ENCODE data around the gene CFC1B.
"Not testable (repeated sequence)": the region's sequence is repeated elsewhere in the genome, so short reads cannot be mapped to it uniquely, and the experiment has no call there.

Gene CFC1B

DNA sequence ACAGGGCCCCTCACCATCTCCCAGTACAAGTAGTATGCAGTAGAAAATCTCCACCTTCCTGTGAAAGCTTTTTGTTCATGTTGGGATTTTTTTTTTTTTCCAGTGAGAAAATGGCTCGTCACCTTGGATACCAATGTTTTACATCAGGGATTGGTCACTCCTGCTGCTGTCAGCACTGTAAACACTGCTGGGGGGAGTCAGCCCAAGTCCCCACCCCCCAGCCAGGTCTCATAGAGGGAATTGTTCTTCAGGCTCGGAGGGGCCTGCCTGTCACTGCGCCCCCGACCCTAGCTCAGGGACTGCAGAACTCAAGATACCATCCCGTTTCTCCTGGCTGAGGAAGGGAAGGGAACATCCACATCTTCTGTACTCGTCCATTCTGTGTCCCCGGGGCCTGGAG is at the start of gene CFC1B:
Gene CFC1B (plus strand): TSS at position 231 of the 400 bp plus-strand sequence. CDS start 263 bp downstream, outside the sequence.
- not testable (repeated sequence) for DNase-seq (ENCODE audit: low spot score)

DNA sequence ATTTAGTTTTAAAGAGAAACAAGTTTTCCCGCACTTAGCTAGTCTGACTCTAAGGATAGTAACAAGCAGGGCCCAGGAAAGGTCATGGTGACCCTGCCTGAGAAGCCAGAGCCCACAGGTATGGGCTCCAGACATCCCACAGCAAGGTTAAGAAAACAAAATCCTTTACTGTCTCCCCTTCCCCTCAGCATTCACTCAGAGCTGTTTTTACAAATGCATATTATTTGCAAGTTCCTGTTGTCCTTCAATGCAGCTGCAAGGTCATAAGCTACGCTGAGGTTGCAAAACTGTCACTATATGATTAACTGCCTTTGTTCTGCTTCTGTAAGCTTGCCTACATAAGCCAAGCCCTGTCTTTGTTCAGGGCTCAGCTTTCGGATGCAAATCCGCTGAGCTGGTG is 29.9 kb upstream of the CFC1B start:
- not testable (repeated sequence) for DNase-seq (ENCODE audit: low spot score)

DNA sequence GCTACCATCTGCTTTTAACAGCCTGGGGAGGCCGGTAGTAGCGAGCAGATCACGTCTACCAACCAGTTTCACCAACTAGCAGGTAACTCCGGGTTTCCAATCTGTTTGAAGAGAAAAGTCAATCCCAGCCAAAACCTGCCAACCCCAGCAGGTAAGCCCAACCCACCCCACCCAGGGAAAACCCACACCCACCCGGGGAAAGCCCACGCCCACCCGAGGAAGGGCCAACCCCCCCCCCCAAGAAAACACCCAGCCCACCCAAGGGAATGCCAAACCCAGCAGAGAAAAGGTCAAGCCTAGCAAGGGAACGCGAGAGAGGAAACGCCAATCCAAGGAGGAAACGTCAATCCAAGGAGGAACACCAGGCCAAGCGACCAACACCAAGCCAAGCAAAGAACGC is 11.8 kb upstream of the CFC1B start, which contains the start of gene POTEI:
Gene POTEI (minus strand): TSS at position 101 of the 400 bp plus-strand sequence. CDS start 93 bp downstream, at position 8.
- not testable (repeated sequence) for DNase-seq (ENCODE audit: low spot score)

DNA sequence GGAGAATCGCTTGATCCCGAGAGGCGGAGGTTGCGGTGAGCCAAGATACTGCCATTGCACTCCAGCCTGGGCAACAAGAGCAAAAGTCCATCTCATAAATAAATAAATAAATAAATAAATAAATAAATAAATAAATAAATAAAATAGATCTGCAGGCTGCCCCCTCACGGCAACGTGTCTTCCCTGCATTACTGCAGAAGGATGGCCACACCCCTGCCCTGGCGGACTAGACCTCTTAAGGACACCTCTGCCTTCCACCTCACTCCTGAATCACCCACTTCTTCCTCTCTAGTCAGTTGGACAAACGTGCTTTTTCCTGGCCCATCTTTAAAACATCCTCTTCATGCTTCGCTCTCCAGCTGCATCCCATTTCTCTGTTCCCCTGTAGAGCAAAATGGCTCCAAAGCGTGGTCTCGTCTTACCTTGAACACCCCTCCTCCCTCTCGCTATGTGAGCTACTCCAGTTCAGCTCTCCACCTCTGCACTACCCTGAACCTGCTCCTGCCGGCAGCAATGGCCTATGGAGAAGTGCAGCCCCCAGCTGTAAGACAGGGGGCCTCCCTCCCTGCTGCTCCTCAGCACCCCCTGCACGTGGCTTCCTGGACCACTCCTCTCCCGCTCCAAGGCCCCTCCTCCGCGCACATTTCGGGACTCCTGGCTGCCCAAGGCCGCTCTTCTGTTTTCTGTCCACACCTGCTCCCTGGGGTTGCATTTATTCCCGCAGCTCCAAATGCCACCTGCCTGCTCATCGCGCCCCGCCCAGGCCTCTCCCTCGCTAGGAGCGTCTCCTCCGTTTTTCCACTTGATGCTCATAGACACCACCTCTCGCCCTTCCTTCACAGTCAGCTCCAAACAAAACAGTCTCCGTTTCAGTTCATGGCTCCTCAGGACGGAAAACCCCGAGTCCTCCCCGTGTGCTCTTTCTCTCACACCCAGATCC is 9.9 kb upstream of the CFC1B start:
- DNase-seq (ENCODE audit: low spot score) = not testable (repeated sequence)

DNA sequence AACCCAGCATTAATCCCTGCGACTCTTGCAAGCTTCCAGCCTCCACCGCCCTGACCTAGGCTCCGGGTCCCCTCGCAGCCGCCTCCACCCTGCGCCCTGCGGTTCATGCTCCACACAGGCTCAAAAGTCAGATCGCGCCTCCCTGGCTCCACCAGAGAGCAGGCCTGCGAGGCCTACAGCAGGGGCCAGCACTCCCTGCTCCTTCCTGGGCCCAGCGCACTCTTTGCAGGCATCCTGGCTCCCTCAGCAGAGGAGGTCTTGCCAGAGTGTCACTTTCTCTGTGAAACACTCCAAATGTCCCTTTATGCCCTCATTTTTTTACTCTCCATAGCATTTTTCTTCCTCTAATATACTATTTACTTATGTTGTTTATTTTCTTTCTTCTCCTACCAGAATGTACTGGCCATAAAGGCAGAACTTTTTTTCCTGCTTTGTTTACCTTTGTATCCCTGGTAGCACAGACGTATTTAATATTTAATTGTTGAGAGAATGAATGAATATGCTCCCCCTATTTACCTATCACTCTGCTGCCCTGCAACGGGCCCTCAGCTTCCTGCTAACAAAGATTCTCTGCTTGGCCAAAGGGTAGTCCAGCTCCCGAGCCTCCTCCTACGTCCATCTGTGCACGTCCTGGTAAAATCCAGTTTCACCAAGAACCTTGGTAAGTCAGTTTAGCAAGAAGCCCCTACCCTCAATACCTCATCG is 9.1 kb upstream of the CFC1B start:
- DNase-seq (ENCODE audit: low spot score) = not testable (repeated sequence)

DNA sequence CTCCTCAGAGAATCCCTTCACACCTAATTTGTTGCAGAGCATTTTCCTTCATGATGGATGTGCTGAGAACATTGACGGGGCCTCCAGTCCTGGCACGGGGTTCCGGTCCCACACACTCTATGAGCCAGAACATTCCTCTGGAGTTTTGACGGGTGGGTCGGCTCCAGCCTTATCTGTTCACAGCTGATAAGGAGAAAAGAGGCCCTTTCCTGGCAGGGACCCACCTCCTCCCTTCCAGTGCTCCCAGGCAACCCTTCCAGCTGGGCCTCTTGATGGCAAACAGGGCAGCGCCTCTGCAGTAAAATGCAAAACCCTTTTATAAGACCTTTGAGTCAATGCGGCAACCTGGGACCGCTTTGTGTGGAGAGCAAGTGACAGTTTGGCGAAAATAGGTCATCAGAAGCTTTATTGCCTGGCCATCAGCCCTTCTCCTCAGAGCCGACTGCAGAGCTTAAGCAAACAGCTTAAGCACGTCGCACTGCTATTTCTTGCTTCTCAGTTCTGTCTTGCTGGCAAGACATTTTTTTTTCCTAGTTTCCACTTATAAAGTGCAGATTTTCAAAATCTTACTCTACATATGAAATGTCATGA is 2.4 kb upstream of the CFC1B start:
- DNase-seq (ENCODE audit: low spot score) = not testable (repeated sequence)

DNA sequence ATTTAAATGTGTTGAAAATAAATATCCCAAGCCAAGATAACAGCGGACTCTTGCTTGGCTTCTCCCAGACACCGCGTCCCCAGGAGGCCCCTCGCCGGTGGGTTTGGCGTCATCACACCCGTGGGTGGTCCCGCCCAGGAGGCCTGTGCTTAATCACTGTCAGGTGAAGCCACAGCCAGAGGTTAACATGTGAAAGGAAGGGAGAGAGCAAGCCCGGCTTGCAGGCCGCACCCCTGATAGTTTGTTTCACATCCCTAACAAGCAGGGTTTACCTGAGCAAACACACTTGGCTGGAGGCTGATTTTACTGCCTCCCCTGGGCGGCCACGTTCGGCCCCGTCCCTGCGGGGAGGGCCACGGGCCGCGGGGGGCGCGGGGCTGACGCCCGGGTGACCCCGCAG is 1.4 kb downstream of the CFC1B start:
- DNase-seq (ENCODE audit: low spot score) = not testable (repeated sequence)

DNA sequence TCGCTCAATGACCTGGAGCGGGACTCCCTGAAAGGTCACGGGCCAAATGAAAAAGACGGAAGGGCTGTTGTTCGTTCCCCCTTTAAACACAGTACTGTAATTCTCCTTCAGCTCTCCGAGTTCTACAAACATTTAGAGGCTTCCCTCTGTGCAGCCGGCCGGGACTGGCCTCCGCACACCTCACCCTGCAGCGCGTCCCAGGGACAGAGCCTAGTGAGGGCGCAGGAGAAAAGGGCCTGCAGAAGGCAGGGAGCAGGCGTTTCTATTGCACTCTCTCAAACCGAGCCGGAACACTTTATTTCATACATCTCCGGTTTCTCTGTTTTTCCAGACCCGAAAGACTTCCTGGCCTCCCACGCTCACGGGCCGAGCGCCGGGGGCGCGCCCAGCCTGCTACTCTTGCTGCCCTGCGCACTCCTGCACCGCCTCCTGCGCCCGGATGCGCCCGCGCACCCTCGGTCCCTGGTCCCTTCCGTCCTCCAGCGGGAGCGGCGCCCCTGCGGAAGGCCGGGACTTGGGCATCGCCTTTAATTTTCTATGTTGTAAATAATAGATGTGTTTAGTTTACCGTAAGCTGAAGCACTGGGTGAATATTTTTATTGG is 6.4 kb downstream of the CFC1B start:
- DNase-seq (ENCODE audit: low spot score) = not testable (repeated sequence)

DNA sequence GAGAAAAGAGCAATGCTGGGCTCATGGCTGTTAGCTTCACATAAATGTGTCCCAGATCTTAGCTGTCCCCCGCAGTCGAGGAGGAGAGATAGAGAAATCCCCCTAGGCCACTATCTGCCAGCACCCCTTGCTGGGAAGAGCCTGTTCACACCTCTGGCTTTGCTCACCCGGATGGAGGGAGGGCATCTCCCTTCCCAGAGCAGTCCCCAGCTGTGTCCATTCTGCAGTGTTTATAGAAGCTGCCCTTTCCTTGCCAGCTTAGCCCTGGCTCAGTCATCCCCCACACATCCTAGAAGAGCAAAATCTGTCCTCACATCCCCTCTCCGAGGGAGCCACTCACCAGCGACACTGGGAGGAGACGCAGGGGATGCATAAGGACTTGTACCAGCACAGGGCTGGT is 8.5 kb downstream of the CFC1B start:
- not testable (repeated sequence) for DNase-seq (ENCODE audit: low spot score)

DNA sequence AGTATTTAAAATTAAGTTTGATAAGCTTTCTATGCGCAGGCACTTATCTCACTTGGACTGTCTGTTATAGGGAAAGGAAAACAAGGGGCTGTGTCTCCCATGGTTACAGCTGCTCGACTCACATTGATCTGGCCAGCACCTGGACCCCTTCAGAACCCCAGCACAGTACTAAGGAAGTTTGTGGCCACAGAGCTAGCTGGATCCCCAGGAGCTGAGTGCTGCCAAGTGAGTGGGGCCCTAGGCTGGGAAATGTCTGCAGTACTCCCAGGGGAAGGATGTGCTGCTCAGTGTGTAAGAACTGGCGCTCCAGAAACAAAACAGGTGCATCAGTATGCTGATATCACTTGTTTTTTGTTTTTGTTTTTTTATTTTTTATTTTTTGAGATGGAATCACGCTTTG is 9.2 kb downstream of the CFC1B start:
- DNase-seq (ENCODE audit: low spot score) = not testable (repeated sequence)

DNA sequence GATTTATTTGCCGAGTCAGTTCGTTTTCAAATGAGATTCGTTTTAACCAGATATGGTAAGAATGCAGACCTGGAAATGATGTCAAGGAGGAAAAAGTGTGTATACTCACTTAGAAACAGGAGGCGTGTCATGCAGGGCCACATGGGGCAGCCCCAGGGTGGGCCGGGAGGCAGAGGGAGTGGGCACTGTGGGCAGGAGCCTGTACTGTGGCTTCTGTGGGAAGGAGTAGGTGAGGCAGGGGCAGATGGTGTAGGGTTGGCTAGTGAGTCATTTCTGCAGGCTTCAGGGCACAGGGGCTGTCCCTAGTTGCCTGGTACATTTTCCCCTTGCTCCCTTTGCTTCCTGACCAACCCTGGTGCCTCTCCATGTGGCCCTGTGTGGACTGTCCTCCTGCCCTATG is 10.2 kb downstream of the CFC1B start:
- DNase-seq (ENCODE audit: low spot score) = not testable (repeated sequence)

DNA sequence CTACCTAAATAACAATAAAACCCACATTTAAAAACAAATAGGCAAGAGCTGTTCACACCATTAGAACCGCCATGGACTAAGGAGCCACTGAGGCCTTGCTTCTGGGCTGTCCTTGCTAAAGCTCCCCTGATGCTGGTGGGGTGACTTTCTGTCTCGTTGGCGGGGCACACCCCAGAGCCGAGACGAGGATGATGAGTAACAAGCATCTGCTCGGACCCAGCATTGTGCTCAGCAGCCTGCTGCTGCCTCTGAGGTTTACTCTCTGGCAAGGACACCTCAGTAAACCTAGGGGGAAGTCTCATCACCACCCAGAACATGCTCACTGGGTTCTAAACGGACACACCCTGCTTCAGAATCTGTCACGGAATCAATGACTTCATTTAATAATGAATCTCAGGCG is 10.7 kb downstream of the CFC1B start:
- not testable (repeated sequence) for DNase-seq (ENCODE audit: low spot score)

DNA sequence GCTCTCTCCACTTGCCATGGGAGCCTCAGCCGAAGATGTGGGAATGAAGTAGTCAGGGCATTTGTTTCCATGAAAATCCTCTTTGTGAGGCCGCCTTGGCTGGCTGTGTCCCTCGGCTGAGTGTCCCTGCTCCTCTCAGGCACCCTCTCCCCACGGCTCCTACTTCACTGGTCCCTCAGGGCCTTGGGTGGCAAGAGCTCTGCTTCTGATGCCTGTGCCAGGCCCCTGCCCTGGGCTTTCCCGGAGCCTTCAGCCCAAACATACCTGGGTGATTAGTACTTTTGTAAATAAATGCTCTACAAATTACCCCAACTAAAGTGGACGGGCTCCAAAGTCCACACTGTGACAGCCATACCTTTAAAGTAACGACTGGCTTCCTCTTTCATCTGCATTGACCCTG is 15.6 kb downstream of the CFC1B start:
- not testable (repeated sequence) for DNase-seq (ENCODE audit: low spot score)

DNA sequence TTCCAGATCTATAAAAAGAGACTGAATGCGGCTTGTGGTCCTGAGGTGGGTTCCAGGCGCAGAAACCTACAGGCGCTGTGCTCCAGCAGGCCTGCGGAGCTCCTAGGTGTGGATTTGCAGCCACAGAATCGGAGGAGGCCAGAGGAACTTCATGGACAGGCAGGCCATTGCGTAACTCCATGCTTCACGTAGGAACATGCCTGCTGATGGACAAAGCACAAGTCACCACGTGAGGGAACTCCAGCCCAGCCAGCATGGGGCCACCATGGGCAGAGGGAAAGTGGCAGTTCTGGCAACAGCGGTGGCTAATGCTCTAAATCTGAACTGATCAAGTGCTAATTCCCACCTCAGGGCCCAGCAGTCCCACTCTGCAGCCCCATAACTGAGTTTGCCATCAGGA is 17.2 kb downstream of the CFC1B start:
- not testable (repeated sequence) for DNase-seq (ENCODE audit: low spot score)

DNA sequence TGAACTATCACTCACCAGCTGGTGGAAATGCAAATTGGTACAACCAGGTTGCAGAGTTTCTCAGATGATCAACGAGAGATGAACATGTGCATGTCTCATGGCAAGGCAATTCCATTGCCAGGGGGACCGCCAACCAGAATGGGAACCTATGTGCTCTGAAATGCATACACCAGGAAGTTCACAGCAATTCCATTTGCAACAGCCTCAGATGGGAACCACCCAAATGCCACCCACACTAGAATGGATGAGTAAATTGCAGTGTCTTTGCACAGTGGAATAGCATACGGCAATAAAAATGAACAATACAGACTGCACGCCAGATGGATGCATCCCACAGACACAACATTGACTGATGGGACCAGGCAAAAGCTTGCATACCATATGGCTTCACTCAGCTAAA is 21.8 kb downstream of the CFC1B start:
- not testable (repeated sequence) for DNase-seq (ENCODE audit: low spot score)

DNA sequence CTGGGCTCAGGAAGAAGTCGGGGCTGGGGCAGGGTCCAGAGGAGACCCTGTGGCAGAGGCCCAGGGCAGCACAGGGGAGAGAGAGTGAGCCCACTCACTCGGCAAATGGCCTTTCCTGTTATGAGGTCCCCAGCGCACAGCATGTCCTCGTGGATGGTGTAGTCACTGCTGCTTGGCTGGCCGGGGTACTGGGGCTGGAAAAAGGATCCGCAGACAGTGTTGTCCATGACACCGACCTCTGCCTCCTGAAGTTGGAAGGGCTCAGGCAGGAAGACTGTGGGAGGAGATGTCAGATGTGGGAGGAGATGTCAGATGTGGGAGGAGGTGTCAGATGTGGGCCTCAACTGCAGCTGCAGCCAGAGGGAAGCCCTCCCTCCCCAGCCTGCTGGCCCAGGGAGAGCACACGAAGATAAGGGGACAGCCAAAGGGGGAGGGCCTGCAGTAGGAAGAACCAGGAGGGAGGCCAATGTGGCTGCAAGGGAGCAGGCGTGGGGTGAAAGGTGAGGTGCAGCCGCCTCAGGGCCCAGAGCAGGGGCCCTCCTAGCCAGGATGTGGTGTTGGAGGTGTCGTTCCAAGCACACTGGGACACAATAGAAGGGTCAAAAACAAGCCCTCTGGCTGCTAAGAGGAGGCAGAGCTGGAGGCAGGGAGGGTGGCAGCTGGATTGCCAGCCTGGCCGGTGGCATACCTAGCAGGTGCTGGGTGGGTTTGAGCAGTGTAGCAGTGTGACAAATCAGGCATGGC is 22.9 kb downstream of the CFC1B start:
- DNase-seq (ENCODE audit: low spot score) = not testable (repeated sequence)

DNA sequence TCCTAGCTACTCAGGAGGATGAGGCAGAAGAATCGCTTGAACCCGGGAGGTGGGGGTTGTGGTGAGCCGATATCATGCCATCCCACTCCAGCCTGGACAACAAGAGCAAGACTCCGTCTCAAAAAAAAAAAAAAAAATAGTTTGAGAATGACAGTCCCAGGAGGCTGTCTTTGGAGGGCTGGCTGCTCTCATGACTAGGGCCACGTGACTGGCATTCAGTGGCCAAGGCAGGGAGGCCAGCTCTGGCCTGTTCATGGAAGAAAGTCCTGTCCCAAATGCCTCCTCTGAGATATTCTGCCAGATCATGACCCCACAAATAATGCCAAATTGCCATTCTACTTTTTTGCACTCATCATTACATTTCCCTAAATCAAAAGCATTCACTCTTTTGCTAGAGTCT is 24.0 kb downstream of the CFC1B start:
- not testable (repeated sequence) for DNase-seq (ENCODE audit: low spot score)

DNA sequence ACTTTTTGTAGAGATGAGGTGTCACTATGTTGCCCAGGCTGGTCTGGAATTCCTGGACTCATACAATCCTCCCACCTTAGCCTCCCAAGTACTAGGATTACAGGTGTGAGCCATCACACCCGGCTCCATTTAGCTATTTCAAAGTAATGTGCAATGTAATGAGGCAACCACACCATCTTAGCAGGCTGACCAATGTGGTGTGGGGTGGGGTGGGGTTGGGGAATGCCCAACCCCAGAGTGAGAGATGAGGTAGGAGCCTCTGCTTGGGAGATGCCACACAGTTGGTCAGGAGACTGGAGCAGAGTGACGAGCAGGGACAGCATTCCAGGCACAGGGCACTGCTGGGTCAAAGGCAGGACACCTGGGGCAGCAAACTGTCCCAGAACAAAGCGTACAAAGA is 27.4 kb downstream of the CFC1B start:
- DNase-seq (ENCODE audit: low spot score) = not testable (repeated sequence)

DNA sequence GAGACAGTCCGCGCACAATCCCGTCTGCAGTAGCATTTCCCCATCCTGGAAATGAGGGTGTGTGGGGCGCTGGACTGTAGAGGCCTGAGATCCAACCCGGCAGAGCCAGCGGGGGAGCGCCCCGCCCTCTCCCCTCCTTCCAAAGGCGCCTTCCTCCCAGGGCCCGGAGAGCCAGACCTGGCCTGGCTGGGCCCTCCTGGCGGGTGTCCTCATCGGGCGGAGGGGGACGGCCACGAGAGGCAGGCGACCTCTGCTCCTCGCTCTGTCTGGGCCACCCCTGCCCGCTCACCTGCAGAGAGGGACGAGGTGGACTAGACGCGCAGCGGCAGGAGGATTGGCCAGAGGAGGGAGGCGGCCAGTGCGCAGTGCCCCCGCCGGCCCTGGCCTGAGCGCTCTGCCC is 28.5 kb downstream of the CFC1B start:
- not testable (repeated sequence) for DNase-seq (ENCODE audit: low spot score)

DNA sequence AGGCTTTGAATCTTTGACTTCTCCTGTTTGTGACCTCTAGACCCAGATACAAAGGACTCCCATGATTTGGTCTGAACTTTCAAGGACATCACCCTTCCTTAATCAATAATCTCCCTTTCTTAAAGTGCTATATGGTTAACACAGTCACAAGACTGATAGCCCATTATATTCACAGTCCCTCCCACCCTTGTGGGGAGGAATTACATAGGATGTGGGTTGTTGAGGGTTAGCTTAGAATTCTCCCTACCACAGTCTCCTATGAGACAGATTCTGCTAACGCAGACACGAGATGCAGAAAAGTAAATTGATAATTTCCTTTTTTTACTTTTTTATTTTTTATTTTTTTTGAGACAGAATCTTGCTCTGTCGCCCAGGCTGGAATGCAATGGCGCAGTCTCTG is 33.2 kb downstream of the CFC1B start:
- DNase-seq (ENCODE audit: low spot score) = not testable (repeated sequence)

DNA sequence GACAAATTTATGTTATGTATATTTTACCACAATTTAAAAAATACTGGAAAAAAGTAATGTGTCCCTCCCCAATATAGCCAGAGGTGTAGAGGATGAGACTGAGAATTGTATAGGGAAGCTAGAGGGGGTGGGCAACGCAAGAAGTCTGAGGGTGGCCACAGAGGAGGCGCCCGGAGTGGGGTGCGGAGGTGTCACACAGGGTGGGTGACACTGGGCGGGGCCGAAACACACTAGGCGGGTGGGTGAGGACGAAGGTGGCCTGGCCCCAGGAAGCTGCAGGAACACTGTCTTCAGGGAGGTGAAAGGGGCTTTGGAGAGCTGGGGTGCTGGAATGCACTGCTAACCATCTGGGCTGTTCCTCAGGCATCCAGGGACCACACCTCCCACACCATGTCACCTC is 35.4 kb downstream of the CFC1B start:
- not testable (repeated sequence) for DNase-seq (ENCODE audit: low spot score)
